HCT116 (cell line): ENCODE measurements around the gene PLD4. TPM values are rescaled to one million over a fixed set of nuclear protein-coding genes. Genes with fewer than 3 reads are reported as not detected.
"Not testable (repeated sequence)": the region's sequence is repeated elsewhere in the genome, so short reads cannot be mapped to it uniquely, and the experiment has no call there.

Source experiments
- ATAC-seq: fragments of 200-7000 bp; cut with Tn5 transposase; 2 replicates; pipeline ENCODE4 v1.9.1; 2020; ENCODE audit warnings: mild to moderate bottlenecking, moderate library complexity
- BruUV-seq: library from RNA; stranded (reverse); fragments of 400-500 nt; replicated peaks from 2 replicates; lab custom pipeline; 2021; lab: Mats Ljungman, UMichigan
- CTCF ChIA-PET: fragments of 300-600 bp; sonication (Branson Sonifier 250); formaldehyde crosslinking; loops from one replicate; lab custom pipeline; 2021; ENCODE audit warnings: antibody characterized with exemption; lab: Charles Lee
- POLR2A ChIA-PET: fragments of 300-600, 350-600 bp; sonication (Branson Sonifier 250); formaldehyde crosslinking; loops from one replicate; lab custom pipeline; 2021; ENCODE audit warnings: antibody characterized with exemption; lab: Charles Lee
- RAD21 ChIA-PET, 2 experiments: fragments of 300-600 bp; sonication (Branson Sonifier 250); formaldehyde crosslinking; loops; one replicate each; lab custom pipeline; 2023; ENCODE audit warnings: low total read pairs in 2 of 2; ENCODE audit not compliant: uncharacterized antibody in 2 of 2, unreplicated experiment in 2 of 2, low non-redundant PET in 1 of 2; lab: Charles Lee
- DNase-seq: peaks from one replicate; pipeline ENCODE4 v3.0.0-alpha.2; 2010; ENCODE audit warnings: low read depth, low spot score
- H2AFZ ChIP-seq: fragments of 200-600 bp; shearing (Covaris generic), sonication (generic); 2 replicates; pipeline ENCODE4 v1.6.1; 2017; ENCODE audit warnings: low read depth, mixed run types, mixed read lengths, antibody characterized with exemption, low read length; ENCODE audit not compliant: poor library complexity, severe bottlenecking
- H3K27ac ChIP-seq: 2 replicates; pipeline ENCODE4 v1.5.1; 2012; ENCODE audit warnings: low read depth, low read length
- H3K27me3 ChIP-seq: fragments of 200-600 bp; sonication (generic); 2 replicates; pipeline ENCODE4 v1.6.1; 2016; ENCODE audit warnings: mixed run types, low read length, mixed read lengths; ENCODE audit not compliant: insufficient read depth
- H3K36me3 ChIP-seq, 2 experiments: fragments of 200-500 bp in 1 of 2; fragments of 200-600 bp in 1 of 2; sonication (Bioruptor generic) in 1 of 2; sonication (generic) in 1 of 2; 2 replicates each; pipeline versions ENCODE4 v1.5.1 to v1.6.1; 2014 to 2016; ENCODE audit warnings: low read length in 2 of 2, inconsistent platforms in 1 of 2, mixed read lengths in 1 of 2, mixed run types in 1 of 2; ENCODE audit not compliant: insufficient read depth in 2 of 2, control insufficient read depth in 1 of 2
- H3K4me1 ChIP-seq, 2 experiments: fragments of 200-600 bp in 1 of 2; sonication (generic) in 1 of 2; 2 replicates each; pipeline versions ENCODE4 v1.5.1 to v1.6.1; 2012 to 2017; ENCODE audit warnings: low read length in 2 of 2, inconsistent platforms in 1 of 2, mild to moderate bottlenecking in 1 of 2, mixed read lengths in 1 of 2, mixed run types in 1 of 2, moderate library complexity in 1 of 2; ENCODE audit not compliant: insufficient read depth in 2 of 2, control insufficient read depth in 1 of 2
- H3K4me2 ChIP-seq: fragments of 200-600 bp; sonication (generic); 2 replicates; pipeline ENCODE4 v1.6.1; 2017; ENCODE audit warnings: mixed run types, low read length, mixed read lengths
- H3K4me3 ChIP-seq, 2 experiments: fragments of 200-600 bp in 1 of 2; sonication (generic) in 1 of 2; replicated peaks in 1 of 2; 2 replicates each; pipeline ENCODE4 v1.5.1; 2011 to 2016; ENCODE audit warnings: low read length in 2 of 2, control low read depth in 1 of 2, low read depth in 1 of 2, mild to moderate bottlenecking in 1 of 2, mixed read lengths in 1 of 2, mixed run types in 1 of 2
- H3K79me2 ChIP-seq: fragments of 200-600 bp; sonication (generic); 2 replicates; pipeline ENCODE4 v1.6.1; 2017; ENCODE audit warnings: mild to moderate bottlenecking, mixed run types, low read length, moderate library complexity, mixed read lengths; ENCODE audit not compliant: insufficient read depth
- H3K9ac ChIP-seq: fragments of 200-600 bp; sonication (generic); 2 replicates; pipeline ENCODE4 v1.6.1; 2016; ENCODE audit warnings: low read length, mixed read lengths
- H3K9me2 ChIP-seq: fragments of 200-600 bp; sonication (generic), shearing (Covaris generic); 2 replicates; pipeline ENCODE4 v1.6.1; 2017; ENCODE audit warnings: mixed run types, mild to moderate bottlenecking, moderate library complexity; ENCODE audit not compliant: insufficient read depth
- H3K9me3 ChIP-seq, 2 experiments: fragments of 200-500 bp in 1 of 2; fragments of 200-600 bp in 1 of 2; sonication (Bioruptor generic) in 1 of 2; sonication (generic) in 1 of 2; 2 replicates each; pipeline ENCODE4 v1.6.1; 2014 to 2017; ENCODE audit warnings: low read length in 2 of 2, mixed read lengths in 2 of 2, inconsistent platforms in 1 of 2, low read depth in 1 of 2, mild to moderate bottlenecking in 1 of 2, mixed run types in 1 of 2, moderate library complexity in 1 of 2; ENCODE audit not compliant: control insufficient read depth in 1 of 2, insufficient read depth in 1 of 2
- H4K20me1 ChIP-seq: fragments of 200-600 bp; sonication (generic), shearing (Covaris generic); 2 replicates; pipeline ENCODE4 v1.6.1; 2017; ENCODE audit warnings: mixed run types, mild to moderate bottlenecking, moderate library complexity; ENCODE audit not compliant: insufficient read depth
- intact Hi-C: fragments of 100-400 bp; cut with micrococcal nuclease; formaldehyde crosslinking; loops from 2 replicates; pipeline ENCODE4 v1.10.0; 2022
- total RNA-seq: library from RNA; stranded (reverse); gene quantifications from one replicate; pipeline ENCODE4 v1.2.1, GENCODE V29; 2021; ENCODE audit not compliant: unreplicated experiment

Gene PLD4
- total RNA-seq, 1 experiment from 2014 or later: 0.12 TPM

DNA sequence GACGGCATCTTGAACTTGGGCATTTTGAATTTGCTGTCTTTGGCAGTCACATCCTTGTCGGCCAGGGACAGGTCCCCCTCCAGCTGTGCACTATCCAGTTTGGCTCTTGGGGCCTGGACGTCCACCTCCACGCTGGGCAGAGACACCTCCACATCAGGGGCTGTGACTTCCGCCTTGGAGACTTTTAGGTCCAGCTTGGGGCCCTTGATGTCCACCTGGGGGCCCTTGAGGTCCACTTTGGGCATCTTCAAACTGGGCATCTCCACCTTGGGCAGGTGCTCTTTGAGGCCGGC lies 19.3 kb downstream of the PLD4 start:
- H2AFZ ChIP-seq, H3K9me3 ChIP-seq, H3K27me3 ChIP-seq, POLR2A ChIA-PET, BruUV-seq, H3K79me2 ChIP-seq, H3K9me2 ChIP-seq, H3K9ac ChIP-seq, H3K4me3 ChIP-seq, H3K4me1 ChIP-seq, CTCF ChIA-PET, RAD21 ChIA-PET, H3K4me2 ChIP-seq, intact Hi-C loops, ATAC-seq, H3K36me3 ChIP-seq, H4K20me1 ChIP-seq, H3K27ac ChIP-seq, DNase-seq: not testable (repeated sequence)

DNA sequence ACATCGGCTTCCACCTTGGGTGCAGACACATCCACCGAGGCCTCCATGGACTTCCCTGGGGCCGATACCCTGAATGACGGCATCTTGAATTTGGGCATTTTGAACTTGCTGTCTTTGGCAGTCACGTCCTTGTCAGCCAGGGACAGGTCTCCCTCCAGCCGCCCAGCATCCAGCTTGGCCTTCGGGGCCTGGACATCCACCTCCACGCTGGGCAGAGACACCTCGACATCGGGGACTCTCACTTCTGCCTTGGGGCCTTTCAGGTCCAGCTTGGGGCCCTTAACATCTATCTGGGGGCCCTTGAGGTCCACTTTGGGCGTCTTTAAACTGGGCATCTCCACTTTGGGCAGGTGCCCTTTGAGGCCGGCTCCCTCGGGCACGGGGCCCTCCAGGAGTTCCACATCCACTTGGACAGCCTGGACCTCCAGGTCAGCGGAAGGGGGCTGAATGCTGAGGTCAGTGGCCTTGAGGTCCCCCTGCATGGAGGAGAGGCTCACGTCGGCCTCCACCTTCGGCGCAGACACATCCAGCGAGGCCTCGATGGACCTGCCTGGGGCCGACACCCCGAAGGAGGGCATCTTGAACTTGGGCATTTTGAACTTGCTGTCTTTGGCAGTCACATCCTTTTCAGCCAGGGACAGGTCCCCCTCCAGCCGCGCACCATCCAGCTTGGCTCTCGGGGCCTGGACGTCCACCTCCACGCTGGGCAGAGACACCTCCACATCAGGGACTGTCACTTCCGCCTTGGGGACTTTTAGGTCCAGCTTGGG lies 19.9 kb downstream of the PLD4 start:
- RAD21 ChIA-PET: not testable (repeated sequence)

GRCh38 chr14:104945266-104945665 lies 20.6 kb downstream of the PLD4 start:
- CTCF ChIA-PET, H3K27ac ChIP-seq, H3K79me2 ChIP-seq, H3K9me2 ChIP-seq, POLR2A ChIA-PET, H3K9ac ChIP-seq, H2AFZ ChIP-seq, H3K4me3 ChIP-seq, H3K4me2 ChIP-seq, ATAC-seq, RAD21 ChIA-PET, H3K4me1 ChIP-seq, DNase-seq, H4K20me1 ChIP-seq, intact Hi-C loops, H3K36me3 ChIP-seq, BruUV-seq, H3K27me3 ChIP-seq, H3K9me3 ChIP-seq: not testable (repeated sequence)

More for the DNA sequence above, 19.9 kb downstream of the PLD4 start:
- H3K27ac ChIP-seq, H3K9me3 ChIP-seq, H3K36me3 ChIP-seq, CTCF ChIA-PET, DNase-seq, H3K4me1 ChIP-seq, POLR2A ChIA-PET, H3K79me2 ChIP-seq, intact Hi-C loops, H4K20me1 ChIP-seq, H3K9me2 ChIP-seq, H2AFZ ChIP-seq, BruUV-seq, ATAC-seq, H3K4me3 ChIP-seq, H3K9ac ChIP-seq, H3K27me3 ChIP-seq, H3K4me2 ChIP-seq: not testable (repeated sequence)

- H4K20me1 ChIP-seq, H2AFZ ChIP-seq, H3K9me2 ChIP-seq, intact Hi-C loops, H3K9me3 ChIP-seq, H3K9ac ChIP-seq, RAD21 ChIA-PET, H3K4me3 ChIP-seq, H3K4me1 ChIP-seq, DNase-seq, H3K4me2 ChIP-seq, BruUV-seq, H3K36me3 ChIP-seq, POLR2A ChIA-PET, H3K79me2 ChIP-seq, H3K27ac ChIP-seq, ATAC-seq, CTCF ChIA-PET, H3K27me3 ChIP-seq: not testable (repeated sequence)
These were observed 21.6 kb downstream of the PLD4 start for GRCh38 chr14:104945986-104946965.
